HUDEP-2 (cell line): Measurements from ENCODE around the gene PEMT.
A peak's percentile ranks its signal among the peaks of the same experiment; 100 is the strongest.

Experiments
- DNase-seq, 76 experiments: peaks; one replicate each; lab custom pipeline; 2025; ENCODE audit not compliant: unreplicated experiment in 76 of 76; lab: John Stamatoyannopoulos, UW

PEMT gene

DNA sequence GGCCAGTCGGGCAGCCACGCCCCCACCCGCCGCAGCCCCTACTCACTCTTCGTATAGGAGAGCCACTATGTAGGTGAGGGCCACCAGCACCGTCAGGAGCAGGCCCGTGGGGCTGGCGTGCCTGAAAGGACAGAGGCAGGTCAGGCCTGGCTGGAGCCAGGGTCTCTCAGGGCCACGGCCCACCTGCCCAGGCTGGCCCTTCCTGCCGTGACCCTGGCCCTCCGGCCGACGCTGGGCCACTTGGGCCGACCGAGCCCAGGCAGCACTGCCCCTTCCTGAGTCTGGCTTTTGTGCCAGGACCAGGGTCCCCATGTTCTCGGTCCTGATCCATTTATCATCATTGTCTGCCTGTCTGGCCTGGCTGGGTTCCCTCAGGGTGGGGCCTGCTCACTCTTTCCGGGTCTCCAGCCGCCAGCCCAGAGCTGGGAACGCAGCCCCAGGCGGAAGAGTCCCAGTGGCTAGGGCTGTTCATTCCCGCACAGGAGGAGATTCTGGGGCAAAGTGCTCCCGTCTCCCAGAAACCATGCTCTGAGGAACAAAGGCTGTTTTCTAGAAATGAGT, 85.2 kb downstream of the PEMT start:
- DNase-seq: no peak

DNA sequence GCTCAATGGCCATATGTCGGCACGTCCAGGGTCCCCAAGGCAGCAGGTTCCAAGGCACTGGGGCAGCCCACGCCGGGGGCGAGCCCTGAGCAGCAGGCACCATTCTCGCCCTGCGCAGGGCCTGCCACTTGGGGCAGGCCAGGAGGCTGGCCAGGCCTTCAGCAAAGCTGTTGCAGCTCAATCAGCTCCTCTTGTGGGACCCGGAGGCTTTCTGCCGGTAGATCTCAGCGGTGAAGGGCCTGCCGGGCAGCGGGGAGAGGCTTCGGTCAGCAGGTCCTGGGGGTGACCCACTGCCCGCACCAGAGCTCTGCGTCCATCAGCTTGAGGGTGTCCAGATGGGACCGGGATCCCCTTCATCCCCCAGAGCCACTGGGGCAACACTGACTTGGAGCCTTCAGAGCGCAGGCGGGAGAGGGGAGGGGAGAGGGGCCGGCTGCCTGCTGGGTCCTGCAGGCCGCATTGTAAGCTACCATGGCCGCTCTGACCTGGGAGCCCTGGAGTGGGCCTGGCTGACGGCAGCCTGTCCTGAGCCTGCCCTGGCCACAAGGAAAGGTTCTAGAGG, 85.8 kb downstream of the PEMT start:
- DNase-seq: no peak

DNA sequence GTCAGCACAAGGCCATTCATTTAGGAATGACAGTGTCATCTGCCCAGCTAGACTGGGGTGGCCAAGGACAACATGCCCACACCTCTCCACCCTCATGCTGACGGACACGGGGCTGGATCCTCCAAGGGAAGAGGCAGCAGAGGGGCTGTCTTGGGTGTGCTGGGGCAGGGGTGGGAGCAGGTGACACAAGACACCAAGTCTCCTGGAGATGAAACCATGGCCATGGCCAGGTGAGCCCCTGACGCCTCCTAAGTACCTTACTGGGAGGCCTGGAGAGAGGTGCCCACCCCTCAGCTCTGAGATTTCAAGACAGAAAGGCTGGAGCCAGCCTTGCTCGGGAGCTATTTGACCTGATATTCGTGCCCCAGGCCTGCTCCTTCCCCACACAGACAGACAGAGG, 86.4 kb downstream of the PEMT start:
- no peak for DNase-seq

DNA sequence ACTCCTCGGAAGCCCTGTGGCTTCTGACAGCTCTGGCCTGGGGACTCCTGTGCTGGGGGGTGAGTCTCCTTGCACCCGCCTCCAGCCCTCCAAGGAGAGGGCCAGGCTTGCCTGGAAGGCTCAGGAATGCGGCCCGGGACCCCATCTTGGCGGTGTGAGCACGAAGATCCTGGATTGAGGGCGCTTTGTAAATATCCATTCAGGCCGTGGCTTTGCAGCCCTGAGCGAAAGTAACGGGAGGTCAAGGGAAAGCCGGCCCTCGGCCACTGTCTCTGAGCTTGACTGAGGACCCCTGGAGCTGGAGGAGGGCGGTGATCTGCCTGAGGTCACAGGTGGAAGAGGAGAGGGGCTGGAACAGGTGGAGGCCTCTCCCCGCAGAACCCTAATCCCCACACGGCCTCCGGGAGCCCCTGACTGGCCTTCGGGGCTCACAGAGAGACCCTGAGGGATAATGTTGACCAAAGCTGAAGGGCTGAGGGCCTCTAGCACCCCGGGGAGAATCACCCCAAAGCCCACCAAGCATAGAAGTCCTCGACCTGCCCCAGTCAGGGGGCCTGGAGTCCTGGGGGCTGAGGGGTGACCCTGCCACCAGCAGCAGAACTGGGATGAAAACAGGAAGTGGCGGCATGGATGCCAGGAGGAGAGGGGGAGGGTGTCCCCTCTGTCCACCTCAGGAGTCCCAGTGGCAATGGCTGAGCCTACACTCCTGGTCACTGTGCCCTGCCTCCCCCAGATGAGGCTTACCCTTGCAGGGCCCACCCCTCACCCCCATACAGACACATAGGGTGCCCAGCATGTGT, 87.0 kb downstream of the PEMT start:
- DNase-seq: no peak

DNA sequence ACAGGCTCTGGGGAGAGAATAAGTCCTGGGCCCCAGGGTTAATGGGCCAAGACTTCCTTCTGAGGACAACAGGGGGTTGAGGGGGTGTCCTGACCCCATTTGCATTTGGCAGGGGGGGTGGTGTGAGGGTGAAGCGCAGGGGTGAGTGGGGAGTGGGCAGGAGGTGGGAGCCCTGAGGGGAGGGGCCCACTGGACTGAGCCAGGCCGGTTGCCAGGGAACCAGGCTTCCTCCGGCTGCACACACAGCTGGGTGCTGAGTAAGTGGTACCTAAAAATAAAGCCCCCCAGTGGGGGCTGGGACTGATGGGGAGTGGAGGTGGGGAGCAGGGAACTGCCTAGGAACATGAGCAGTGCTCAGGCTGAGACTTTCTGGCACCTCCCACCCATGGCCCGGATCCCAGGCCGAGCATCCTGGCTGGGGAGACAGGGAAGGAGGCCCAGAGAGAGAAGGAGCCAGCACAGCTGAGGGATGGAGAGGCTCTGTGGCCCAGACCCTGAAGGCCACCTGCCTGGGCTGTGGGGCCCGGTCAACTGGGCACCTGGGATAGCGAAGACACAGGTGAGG, 87.9 kb downstream of the PEMT start:
- no peak for DNase-seq

DNA sequence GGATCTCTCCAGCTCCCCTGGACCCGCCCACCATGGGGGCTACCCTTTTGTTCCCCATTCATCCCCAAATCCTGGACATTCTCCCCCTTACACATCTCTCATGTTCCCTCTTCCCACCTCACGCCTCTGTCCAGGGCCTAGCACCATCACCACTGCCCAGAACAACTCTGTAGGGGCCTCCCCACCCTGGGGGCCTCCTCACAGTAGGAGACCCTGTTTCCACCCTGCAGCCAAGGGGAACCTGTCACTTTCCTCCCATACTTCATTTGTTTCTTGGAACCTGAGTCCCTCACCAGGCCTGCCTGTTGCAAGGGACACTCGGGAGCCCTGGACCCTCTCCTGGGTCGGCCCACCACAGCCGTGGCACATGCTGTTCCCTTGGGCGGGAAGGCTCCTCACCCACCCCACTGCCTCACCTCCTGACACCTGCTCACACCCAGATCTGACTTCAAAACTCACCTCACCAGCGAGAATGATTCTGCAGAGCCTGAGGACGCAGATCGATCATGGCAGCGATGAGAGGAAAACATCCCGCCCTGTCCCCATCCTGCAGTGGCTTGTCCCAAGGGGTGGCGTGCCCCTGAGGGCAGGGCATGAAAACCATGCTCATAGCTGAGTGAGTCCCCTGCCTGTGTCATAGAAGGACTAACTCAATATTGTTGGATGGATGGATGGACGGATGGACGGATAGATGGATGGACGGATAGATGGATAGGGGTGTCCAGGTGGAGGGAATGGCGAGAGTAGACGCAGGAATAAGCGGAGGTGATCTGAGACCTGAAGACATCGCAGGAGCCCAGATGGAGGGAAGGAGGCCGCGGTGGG, 88.6 kb downstream of the PEMT start:
- DNase-seq: no peak

DNA sequence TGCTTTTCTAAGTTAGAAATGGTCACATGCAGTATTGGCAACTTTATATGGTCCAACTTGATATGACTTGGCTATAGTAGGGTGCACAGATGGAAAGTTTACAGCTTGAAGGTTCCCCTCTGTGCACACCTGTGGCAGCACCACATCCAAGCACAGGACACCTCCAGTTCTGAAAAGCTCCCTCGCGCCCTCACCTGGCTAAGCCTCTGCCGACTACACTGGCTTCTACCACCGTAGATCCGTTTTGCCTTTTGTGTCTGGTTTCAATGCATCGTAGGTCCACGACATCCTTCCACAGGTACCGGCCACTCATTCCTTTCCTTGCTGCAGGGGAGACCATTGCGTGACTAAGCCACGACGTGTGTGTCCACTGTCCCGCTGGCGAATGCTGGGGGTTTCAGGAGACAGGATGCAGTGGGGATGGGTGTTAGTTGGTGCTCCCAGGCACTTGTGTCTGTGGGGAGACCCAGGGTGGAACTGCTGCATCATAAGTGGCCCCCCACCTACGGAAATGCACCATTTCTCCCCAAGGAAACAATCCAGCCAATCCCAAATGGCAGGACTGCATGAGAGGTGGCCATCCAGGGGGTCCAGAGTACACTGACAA, 90.4 kb downstream of the PEMT start:
- DNase-seq: no peak

DNA sequence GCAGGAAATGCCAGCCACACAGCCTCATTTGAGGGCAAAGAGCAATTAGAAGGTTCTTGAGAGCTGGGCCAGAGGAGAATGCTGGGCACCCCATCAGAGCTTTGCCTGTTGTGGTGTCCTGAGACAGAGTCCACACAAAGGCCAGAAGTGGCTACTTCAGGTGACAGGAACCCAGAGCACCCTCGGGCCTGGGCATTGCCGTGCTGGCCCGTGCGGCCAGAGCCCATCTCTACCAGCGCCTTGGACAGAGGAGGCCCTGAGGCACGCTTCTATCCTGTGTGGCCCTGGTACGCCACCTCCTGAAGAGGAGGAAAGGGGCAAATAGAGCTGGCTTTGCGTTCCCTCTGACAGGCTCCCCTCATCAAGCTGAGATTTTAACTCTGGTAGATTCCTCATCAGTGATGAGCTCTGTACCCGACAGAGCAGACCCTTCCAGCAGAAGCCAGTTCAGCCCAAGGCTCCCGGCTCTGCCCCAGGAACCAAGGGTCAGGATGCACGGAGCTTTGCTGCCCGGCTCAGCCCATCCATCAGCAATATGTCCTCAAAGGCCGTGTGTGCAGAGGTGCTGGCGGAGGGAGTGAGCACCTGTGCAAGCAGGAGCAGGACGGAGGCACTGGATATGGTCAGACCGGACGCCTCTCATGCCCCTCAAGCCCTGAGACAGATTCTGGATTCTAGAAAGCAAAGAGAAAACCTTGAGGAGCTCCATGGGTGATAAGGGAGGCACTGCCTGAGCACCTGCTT, 91.9 kb downstream of the PEMT start:
- DNase-seq: no peak

DNA sequence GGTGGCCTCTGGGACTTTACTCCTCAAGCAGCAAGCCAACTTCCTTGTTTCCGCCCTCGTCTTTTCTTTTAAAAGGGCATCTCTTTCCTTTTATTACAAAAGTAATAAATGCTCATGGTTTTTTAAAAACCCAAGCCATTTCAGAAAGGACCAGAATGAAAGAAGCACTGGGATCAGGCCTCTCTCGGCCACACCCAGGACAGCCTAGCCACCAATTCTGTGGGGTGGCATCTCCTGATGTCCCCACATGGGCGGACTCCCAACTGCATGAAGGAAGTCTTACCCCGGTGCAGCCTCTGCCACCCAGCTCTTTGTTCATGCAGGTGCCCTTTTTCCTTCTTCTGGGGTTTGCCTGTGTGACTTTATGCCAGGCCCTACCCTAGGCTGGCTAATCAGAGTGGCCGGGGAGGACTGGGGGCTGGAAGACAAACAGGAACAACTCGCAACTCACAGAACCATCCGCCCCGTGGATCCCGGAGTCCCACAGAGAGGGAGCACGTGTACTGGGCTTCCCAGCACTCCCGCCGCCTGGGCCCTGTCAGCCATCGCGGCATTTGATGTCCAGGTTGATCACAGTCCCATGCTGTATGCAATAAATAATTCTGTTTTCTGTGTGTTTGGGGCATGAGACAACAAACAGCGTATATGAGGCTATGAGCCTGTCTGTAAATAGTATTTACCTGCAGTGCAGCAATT, 92.8 kb downstream of the PEMT start:
- no peak for DNase-seq

DNA sequence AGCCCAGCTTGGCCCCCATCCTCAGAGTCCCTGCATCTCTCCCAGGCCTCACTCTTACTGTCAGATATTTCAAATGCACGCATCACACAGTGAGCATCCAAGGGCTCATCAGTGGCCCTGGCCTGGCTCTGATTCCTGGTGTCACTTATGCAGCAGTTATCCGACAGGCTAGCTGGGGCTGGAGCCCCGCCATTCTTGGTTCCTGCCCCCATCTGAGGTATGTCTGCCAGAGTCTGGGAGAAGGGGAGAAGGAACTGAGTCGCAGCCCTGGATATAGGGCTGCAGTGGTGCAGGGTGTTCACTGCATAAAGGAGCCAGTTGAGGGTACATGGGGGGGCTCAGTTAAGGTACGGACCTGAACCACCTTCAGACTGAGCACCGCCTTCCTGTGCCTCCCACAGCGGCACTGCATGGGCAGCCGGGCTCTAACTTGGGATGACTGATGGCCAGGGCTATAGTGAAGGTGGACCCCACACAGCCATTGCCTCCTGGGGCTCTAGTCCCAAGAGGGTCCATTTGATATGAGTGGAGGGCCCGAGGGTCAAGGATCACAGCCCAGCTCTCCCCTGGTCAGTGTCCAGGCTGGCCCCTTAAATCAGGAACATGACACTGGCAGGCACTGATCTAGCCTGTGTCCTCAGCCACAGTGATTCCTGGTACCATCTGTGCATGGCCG, 93.5 kb downstream of the PEMT start:
- DNase-seq: no peak

DNA sequence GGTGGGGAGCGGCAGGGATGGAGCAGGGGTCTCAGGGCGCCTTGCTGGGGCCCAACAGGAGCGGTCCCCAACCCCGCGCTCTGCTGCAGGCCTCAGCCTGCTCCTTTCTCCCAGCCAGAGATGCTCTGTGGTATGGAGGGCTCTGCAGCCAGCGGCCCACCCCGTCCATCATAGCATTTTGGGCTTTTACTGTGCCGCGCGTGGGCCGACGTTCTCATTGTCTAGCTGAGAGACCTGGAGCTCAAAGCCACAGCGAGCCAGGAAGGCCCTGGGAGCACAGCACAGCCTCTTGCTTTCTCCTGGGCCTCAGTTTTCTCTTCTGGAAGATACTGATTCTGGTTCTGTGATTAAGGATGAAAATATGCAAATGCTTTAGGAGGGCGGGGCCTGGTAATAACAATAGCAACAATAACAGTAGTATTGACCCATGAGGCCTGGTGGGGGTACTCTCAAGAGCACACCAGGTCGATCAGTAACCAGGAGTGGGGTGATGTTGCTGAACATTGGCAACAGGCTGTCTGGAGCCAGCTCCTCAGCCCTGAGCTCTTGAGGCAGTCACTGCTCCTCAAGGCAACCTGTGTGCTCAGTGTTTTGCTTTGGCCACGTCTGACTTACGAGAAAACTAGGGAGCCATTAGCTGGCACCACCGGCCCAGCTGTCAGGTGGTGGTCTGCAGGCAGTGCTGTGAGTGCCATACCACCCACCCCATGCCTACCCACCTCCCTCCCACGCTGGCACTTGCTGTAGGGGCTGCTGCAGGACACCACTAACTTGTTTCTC, 94.3 kb downstream of the PEMT start:
- DNase-seq: no peak

DNA sequence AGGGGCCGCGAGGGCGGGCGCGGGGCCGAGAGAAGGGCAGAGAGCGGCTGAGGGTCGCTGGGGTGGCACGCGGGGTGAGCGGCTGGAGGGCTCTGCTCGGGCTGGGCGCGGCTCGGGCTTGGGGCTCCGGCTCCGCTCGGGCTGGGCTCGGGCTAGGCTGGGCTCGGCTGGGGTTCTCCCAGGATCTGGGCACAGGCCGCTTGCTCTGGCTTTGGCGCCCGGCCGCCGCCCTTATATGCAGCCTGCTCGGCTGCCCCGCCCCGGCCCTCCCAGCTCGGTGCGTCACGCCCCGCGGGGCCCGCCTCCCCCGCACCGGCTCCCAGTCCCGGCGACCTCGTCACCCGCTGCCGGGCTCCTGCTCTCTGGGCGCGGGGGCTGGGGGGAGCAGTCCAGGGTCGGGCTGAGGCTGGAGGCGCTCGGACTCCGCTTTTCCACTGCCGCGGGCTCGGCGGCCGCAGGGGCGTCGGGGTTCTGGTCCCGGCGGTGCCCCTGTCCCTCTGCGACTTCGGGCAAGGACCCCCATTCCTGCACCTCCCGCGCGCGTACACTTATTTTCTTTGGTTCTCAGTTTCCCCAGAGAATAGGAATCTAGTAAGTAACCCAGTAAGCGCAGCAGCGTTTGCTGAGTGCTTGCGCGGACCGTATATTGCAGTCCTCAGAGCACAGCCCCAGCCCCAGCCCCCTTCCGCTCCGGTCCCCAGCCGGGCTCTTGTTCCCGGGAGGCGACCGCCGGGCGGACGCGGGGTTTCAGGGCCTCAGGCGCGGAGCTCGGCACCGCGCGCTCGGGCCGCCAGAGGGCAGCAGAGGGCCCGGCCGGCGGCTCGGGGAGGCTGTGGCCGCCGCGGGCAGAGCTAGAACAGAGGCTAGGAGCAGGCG, 95.1 kb downstream of the PEMT start, which contains the start of gene RASD1:
RASD1 (minus strand) TSS at position 207 of the 876 bp plus-strand sequence. CDS start 214 bp downstream, outside the sequence.
- DNase-seq: peak in 74 of 76 experiments; percentile 40 to 89 (median 79)

DNA sequence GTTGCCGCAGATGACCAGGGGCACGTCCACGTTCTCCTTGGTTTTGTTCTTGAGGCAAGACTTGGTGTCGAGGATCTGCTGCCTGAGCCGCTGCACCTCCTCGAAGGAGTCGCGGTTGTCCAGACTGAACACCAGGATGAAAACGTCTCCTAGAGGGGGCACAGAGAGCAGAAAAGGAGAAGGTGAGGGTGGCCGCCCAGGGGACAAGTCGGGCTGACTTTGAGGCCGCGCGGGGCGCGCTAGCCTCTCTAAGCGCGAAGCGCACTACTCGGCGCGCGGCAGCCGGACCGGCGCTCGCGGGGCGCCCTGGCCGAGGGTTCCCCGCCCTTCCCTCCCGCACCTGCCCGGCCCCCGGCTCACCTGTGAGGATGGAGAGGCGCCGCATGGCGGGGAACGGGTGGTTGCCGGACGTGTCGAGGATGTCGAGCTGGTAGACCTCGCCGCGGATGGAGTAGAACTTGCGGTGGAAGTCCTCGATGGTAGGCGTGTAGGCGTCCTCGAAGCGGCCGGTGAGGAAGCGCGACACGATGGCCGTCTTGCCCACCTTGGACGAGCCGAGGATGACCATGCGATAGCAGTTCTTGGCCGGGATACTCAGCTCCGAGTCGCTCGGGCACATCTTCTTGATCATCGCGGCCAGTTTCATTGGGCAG, 95.8 kb downstream of the PEMT start:
- peak in 14 of 76 experiments; percentile 18 to 84 (median 46) for DNase-seq

DNA sequence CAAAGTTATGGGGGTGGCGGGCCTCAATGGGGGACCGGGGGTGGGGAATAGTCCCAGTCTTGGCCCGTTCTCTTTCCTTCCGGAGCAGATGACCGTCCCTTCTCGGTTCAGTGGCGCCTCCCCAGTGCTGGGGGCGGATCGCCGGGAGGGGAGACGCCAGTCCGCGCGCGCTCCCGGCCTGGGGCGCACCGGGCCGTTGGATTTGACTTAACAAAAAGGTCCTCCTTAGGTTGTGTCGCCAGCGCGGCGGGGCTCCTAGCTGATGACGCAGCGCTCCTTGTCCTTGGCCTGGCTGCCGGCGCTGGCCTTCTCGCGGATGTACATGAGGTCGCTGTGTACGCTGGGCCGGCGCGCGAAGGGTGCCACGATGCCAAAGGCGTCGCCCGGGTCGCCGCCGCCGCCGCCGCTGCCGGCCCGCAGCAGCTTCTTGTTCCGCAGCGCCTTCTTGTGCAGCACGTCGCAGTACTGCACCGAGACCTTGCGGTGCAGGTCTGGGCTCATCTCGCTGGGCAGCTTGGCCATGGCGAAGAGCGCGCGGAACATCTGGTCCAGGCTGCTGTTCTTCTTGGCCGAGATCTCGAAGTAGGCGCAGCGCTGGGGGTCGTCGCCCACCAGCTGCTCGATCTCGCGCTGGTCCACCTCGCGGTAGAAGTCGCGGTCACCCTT, 96.5 kb downstream of the PEMT start:
- peak in 31 of 76 experiments; percentile 9 to 54 (median 31) for DNase-seq

DNA sequence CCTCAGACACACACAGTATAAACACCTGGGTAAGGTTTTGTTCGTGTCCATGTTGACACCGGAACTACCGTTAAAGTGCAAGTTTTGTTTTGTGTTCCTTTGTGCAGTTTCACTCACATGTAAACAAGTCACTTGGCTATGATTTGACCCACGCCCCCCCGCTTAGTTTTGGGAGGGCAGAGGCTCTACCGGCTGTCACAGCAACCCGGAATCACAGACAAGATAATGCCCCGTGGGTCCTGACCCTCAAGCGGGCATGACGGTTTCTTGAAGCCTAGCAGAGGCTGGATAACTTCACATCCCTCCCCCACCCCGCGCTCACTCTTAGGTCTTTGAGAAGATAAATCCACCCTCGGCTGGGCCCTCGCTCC, 97.0 kb downstream of the PEMT start:
- DNase-seq: no peak

DNA sequence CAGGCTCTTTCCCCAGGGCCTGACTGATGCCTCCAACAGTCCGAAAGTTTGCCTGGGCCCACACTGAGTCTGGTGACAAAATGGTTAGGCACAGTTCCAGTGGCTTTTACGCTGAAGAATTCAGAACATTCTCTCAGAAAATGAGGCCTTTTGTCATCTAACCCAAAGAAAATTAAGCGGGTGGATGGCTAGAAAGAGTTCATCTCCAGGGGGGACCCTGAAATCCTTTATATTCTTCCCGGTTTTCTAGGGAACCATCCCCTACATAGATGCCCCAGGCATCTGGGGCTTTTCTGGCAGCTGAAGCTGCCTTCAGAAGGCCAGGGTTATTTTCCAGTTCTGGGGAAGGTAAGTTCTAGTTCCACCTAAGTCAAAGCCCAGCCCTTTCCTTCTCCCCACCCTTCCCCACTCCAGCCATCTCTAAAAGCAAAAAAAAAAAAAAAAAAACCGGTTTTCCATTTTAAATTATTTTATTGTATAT, 97.5 kb downstream of the PEMT start:
- no peak for DNase-seq
